Colonic mucosa (tissue), 4 donors: Measurements from ENCODE around the gene GRHL3. TPM values are rescaled to one million over a fixed set of nuclear protein-coding genes. Genes with fewer than 3 reads are reported as not detected.

Experiments
- DNase-seq: peaks from one replicate; pipeline ENCODE4 v3.0.0-alpha.2; 2020
- H3K27ac ChIP-seq: fragments of 200-600 bp; one replicate; pipeline ENCODE4 v1.8.0; 2021
- H3K27me3 ChIP-seq: fragments of 200-600 bp; one replicate; pipeline ENCODE4 v1.8.0; 2021
- H3K36me3 ChIP-seq: fragments of 200-600 bp; one replicate; pipeline ENCODE4 v1.8.0; 2021
- H3K4me1 ChIP-seq: fragments of 200-600 bp; one replicate; pipeline ENCODE4 v1.8.0; 2021; ENCODE audit warnings: mild to moderate bottlenecking
- H3K4me3 ChIP-seq: fragments of 200-600 bp; one replicate; pipeline ENCODE4 v1.8.0; 2021
- H3K9ac ChIP-seq, 2 donors: one replicate each; pipeline ENCODE4 v1.7.0; 2013; ENCODE audit warnings: control low read depth in 2 of 2, low read depth in 2 of 2, low read length in 2 of 2
- H3K9me3 ChIP-seq: fragments of 200-600 bp; one replicate; pipeline ENCODE4 v1.8.0; 2021
- intact Hi-C: fragments of 100-400 bp; cut with DNase I; formaldehyde crosslinking; loops from one replicate; pipeline ENCODE4 v1.14.1; 2022
- total RNA-seq, 2 donors: library from RNA; stranded (reverse); fragmentation: NEBNext Ultra II Directional in 1 of 2; extraction: Animal tissue kit (Norgen Biotek cat#: 25700) in 1 of 2; gene quantifications; one replicate each; pipeline ENCODE4 v1.2.1, GENCODE V29; 2021
- TF ChIP-seq, protein P1 (sequence below): fragments of 200-600 bp; IDR thresholded peaks from one replicate; pipeline ENCODE4 v1.8.0; 2022; ENCODE audit warnings: antibody characterized with exemption, mild to moderate bottlenecking
- donor health status: healthy.
- donor health status: DM: no; HTN: no; CAD: no.
- donor health status: DM: no; HTN: no; CAD: no.

GRHL3 gene
- total RNA-seq, 2 donors from 2014 or later: 0.64 to 1.5 TPM

DNA sequence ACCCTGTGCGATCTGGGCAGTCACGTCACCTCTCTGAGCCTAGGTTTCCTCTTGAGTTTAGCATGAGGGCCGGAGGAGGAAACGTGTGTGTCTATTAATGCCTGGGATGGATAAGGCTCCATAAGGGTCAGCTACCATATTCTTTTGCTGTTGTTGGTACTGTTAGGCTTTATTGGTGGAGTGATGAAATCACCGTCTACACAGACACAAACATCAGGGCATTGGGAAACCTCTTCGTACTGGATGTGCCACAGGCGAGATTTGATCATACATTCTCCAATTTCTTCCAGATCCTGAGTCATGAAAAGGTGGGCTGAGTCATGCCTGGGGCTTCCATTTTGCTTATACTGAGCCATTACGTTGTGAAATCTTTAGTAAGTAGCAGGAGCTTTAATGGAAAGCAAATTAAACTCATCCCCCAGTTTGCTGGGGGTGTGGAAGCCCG, 24.9 kb upstream of the GRHL3 start:
- DNase-seq: no peak

DNA sequence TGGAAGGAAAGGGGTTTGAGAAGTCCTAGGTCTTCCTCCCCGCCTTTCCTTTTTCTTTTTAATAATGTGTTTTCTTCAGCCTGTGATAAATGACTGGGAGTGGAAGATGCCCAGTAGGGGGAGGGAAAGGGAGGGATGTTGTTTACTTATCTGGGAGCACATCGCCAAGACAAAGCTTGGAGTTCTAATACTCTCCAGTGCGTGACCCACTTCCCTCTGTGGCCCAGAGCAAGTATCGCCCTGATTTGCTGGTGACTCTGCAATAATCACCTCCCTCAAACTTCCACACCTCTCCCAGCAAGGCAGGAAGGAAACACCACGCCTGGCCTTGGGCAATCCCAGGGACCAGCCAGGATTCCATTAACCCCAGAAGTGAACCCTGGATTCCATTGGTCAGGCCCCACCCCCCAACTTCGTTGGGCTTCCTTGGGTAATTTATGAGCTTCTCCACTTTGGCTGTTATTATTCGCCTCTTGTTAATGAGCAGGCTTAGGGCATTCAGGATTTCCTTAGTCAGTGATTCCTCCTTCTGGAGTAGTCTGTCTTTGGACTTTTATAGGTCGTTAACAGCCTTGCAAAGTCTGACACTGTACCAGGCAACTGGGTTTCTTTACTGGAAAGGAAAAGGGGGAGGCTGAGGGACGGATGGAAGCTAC, 24.3 kb upstream of the GRHL3 start:
- Histone ChIP-seq H3K9me3 (no peaks in the 10 kb centered on the region), H3K27me3 (no peaks in the 10 kb centered on the region), H3K4me1 (peaks cover 6% of the 10 kb centered on the region), H3K27ac (peak overlapping the region; percentile 49), H3K9ac (no peak overlapping the region), H3K36me3 (no peaks in the 10 kb centered on the region), H3K4me3 (no peak overlapping the region)
- intact Hi-C loops: no loop called here
- DNase-seq: peak; percentile 65
- TF ChIP-seq, protein P1, sequence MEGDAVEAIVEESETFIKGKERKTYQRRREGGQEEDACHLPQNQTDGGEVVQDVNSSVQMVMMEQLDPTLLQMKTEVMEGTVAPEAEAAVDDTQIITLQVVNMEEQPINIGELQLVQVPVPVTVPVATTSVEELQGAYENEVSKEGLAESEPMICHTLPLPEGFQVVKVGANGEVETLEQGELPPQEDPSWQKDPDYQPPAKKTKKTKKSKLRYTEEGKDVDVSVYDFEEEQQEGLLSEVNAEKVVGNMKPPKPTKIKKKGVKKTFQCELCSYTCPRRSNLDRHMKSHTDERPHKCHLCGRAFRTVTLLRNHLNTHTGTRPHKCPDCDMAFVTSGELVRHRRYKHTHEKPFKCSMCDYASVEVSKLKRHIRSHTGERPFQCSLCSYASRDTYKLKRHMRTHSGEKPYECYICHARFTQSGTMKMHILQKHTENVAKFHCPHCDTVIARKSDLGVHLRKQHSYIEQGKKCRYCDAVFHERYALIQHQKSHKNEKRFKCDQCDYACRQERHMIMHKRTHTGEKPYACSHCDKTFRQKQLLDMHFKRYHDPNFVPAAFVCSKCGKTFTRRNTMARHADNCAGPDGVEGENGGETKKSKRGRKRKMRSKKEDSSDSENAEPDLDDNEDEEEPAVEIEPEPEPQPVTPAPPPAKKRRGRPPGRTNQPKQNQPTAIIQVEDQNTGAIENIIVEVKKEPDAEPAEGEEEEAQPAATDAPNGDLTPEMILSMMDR: no peak

More for the DNA sequence above, 24.9 kb upstream of the GRHL3 start:
- no peak overlapping the region for H3K4me3 ChIP-seq
- H3K27ac ChIP-seq: peak overlapping the region; percentile 49
- TF ChIP-seq, protein P1: no peak
- intact Hi-C loops: no loop called here
- H3K27me3 ChIP-seq: no peaks in the 10 kb centered on the region
- H3K36me3 ChIP-seq: no peaks in the 10 kb centered on the region
- H3K9me3 ChIP-seq: no peaks in the 10 kb centered on the region
- no peak overlapping the region for H3K9ac ChIP-seq
- H3K4me1 ChIP-seq: peaks cover 6% of the 10 kb centered on the region

DNA sequence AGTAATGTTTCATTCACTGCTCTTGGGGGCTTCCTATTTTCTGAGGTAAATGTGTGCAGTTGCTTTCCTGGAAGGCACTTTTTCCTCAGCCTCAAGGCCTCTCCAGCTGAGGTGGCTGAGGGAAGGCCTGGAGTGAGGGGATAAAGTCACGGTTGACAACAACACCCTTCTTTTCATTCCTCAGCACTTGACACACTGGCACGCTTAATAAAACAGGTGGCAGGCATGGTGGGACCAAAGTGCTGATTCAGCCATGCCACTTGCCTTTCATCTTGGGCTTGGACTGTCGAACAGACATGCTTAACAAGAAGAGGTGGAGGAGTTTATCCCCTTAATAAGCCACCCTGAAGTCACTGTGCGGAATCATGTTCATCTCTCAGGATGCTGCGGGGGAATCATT, 23.6 kb upstream of the GRHL3 start:
- no peak overlapping the region for H3K4me3 ChIP-seq
- no peaks in the 10 kb centered on the region for H3K36me3 ChIP-seq
- peak overlapping the region; percentile 49 for H3K27ac ChIP-seq
- H3K4me1 ChIP-seq: peaks cover 6% of the 10 kb centered on the region
- no peak for DNase-seq
- no peak overlapping the region for H3K9ac ChIP-seq
- TF ChIP-seq, protein P1: no peak
- no peaks in the 10 kb centered on the region for H3K27me3 ChIP-seq
- intact Hi-C loops: no loop called here
- no peaks in the 10 kb centered on the region for H3K9me3 ChIP-seq

DNA sequence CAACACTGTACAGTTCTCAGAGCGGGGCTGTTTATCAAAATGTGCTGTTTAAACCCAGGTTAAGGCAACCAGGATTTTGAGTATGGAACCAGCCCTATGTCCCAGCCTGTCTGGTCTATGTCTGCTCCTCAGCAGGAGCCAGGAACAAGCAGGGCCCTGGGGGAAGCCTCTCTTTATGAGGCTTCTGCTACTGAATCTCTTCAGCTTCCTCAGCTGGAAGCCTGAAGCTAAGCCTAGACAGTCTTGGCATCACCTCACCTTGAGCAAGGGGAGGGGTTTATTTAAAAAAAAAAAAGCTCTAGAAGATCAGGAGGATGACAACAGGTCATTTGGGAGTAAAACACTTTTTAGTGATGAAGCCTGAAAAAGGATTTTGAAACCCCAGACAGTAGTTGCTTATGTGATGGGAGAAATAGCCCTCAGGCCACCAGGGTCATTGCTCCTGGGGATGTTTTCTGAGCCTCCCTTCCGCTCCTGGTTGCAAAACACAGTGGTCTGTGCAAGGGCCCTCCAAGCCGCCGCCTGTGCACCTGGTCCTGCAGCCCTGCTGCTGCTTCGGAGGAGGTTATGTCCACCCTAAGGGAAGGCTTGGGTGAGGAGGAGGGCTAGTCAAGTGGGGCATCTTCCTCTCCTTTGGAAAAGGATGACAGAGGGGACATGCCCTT, 21.8 kb upstream of the GRHL3 start:
- no peak for DNase-seq
- intact Hi-C loops: no loop called here
- H3K9ac ChIP-seq: no peak overlapping the region
- no peaks in the 10 kb centered on the region for H3K9me3 ChIP-seq
- H3K36me3 ChIP-seq: no peaks in the 10 kb centered on the region
- TF ChIP-seq, protein P1: no peak
- no peaks in the 10 kb centered on the region for H3K27me3 ChIP-seq
- H3K4me1 ChIP-seq: peaks cover 6% of the 10 kb centered on the region
- H3K4me3 ChIP-seq: no peak overlapping the region
- H3K27ac ChIP-seq: no peak overlapping the region

DNA sequence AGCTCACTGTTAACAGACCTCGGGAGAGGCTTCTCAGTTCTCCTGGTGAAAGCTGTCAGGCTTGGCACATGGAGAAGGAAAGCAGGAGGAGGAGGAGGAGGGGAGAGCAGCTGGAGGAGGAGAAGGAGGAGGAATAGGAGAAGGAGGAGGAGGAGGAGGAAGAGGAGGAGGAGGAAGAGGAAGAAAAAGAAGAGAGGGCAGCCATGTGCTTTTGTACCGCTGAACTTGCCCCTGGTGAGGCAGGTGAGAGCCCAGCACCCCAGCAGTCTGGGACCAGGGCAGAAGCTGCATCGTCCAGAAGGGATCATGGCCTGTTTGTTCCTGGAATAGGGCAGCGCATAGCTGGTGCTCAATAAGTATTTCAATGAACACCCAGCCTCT, 21.3 kb upstream of the GRHL3 start:
- TF ChIP-seq, protein P1: no peak
- Histone ChIP-seq H3K9ac (no peak overlapping the region), H3K27ac (no peak overlapping the region), H3K27me3 (no peaks in the 10 kb centered on the region), H3K4me3 (no peak overlapping the region), H3K4me1 (peaks cover 6% of the 10 kb centered on the region), H3K9me3 (no peaks in the 10 kb centered on the region), H3K36me3 (no peaks in the 10 kb centered on the region)
- DNase-seq: no peak
- intact Hi-C loops: no loop called here
